GM21526 (cell line): ENCODE data around the gene MGAT5B.

Source experiments
- ATAC-seq: cut with Tn5 transposase; IDR thresholded peaks from one replicate; pipeline ENCODE4 v1.9.1; 2021; ENCODE audit warnings: moderate library complexity; ENCODE audit not compliant: unreplicated experiment, low FRiP score

MGAT5B gene

DNA sequence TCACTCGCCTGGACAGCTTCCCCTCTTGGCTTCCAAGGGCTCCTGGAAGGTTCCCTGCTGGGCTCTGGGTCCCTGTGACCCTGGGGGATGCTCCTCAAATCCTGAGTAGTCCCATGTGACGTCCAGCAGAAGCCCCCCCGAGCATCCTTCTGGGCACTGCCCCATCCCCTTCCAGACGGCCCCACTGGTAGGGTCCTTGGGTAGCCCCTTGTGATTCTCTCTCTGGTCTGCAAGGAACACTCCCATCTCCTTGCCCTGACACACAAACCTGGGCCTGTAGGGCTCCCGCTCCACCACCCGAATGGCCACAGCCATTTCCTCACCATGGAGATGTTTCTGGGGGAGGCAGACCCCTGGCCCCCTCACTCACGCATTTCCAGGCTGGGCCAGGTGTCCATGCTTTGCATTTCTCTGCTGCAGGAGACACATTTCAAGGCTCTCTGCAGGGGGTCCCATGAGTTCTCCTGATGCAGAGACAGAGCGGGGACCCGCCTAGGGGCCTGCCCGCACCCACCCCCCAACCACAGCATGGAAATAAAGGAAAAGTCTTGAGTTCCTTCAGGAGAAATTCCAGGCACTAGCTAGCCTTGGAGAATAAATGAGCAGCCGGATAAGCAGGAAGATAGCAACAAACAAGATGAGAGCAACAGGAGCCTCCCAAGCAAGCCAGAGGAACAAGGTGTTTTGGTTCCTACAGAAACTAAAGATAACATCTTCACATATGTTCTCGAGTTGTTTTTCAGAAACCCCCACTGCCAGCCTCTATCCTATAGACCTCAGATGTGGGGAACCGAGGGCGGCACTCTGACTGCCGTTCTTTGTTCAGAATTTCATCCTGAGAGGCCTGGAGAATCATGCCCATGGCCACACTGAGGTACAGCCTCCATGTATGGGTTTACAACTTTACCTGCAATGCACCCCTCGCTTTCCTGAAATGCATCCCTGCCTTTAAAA lies 128.8 kb downstream of the MGAT5B start:
- no peak for ATAC-seq

DNA sequence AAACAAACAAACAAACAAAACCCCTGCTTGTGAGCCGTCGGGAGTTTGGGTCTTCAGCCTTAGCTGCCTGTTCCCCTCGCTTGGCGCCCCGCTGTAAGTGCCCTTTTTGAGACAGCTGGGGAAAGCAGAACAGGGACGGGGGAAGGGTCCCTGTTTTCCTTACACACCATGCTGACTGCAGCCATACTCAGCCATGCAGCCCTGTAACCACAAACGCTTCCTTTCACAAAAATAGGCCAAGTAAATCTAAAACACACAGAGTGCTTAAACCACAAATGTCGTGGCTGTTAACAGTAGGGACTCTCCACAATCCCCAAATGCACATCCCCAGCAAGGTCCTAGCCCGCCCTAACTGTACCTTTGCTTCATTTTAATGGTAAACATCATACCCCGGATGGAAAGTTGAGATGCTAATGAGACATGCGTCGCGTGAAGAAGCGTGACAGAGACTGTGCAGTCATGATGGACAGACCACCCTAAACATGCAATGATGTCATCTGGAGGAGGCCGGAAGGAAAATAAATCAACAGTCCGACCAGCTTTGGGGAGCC lies 129.9 kb downstream of the MGAT5B start:
- no peak for ATAC-seq

DNA sequence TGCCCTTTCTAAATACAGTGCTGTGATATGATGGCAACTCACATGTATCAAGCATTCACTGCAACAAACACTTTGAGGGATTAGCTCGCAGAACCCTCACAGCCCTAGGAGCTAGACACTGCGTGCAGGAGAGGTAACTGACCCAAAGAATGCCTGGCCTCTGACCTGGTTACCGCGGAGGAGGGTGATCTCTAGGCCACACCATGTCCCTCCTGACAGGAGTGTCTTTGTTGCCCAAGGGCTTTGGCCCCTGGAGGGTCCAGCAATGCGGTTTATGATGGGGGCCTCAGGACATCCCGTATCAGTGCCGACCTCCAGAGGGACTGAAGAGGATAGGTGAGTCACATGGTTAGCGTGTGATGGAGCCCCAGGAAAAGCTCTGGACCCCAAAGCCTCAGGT lies 130.6 kb downstream of the MGAT5B start:
- ATAC-seq: no peak
